Gastrocnemius medialis (tissue), 4 donors: ENCODE data around the gene KIF21B. TPM values are rescaled to one million over a fixed set of nuclear protein-coding genes. Genes with fewer than 3 reads are reported as not detected.

Source experiments
- ATAC-seq, 2 donors: fragments of 150-250 bp; one replicate each; pipeline ENCODE4 v1.9.1; 2016
- DNase-seq, 2 donors: peaks; one replicate each; pipeline ENCODE4 v3.0.0-alpha.2; 2019
- H3K27ac ChIP-seq, 4 donors: fragments of 200-600 bp; sonication (generic); 1 replicate in 1 of 4; 2 replicates in 3 of 4; pipeline ENCODE4 v1.5.1; 2016 to 2018; ENCODE audit warnings: mild to moderate bottlenecking in 2 of 4, moderate library complexity in 1 of 4
- H3K27me3 ChIP-seq, 3 donors: fragments of 200-600 bp; sonication (generic) in 2 of 3; 1 replicate in 1 of 3; 2 replicates in 2 of 3; pipeline versions ENCODE4 v1.5.1 to v1.6.0; 2016 to 2019; ENCODE audit warnings: mild to moderate bottlenecking in 1 of 3, moderate library complexity in 1 of 3
- H3K36me3 ChIP-seq, 2 donors: fragments of 200-600 bp; sonication (generic) in 1 of 2; one replicate each; pipeline ENCODE4 v1.5.1; 2017 to 2018
- H3K4me1 ChIP-seq, 2 donors: fragments of 200-600 bp; sonication (generic) in 1 of 2; one replicate each; pipeline ENCODE4 v1.5.1; 2016 to 2017; ENCODE audit warnings: mild to moderate bottlenecking in 2 of 2
- H3K4me3 ChIP-seq, 4 donors: fragments of 200-600 bp; sonication (generic) in 3 of 4; 1 replicate in 1 of 4; 2 replicates in 3 of 4; pipeline ENCODE4 v1.5.1; 2016 to 2019; ENCODE audit warnings: mild to moderate bottlenecking in 2 of 4
- H3K9me3 ChIP-seq, 3 donors: fragments of 200-600 bp; sonication (generic) in 2 of 3; 1 replicate in 1 of 3; 2 replicates in 2 of 3; pipeline ENCODE4 v1.5.1; 2016 to 2019
- CTCF ChIP-seq, 5 experiments: fragments of 450-650 bp in 3 of 5; fragments of 200-600 bp in 2 of 5; sonication (generic) in 2 of 5; IDR thresholded peaks in 4 of 5; conservative IDR thresholded peaks in 1 of 5; 1 replicate in 4 of 5; 2 replicates in 1 of 5; pipeline ENCODE4 v1.5.1; 2016 to 2019; ENCODE audit warnings: antibody characterized with exemption in 5 of 5, mild to moderate bottlenecking in 3 of 5, moderate library complexity in 3 of 5
- POLR2A ChIP-seq, 2 donors: fragments of 450-650 bp; IDR thresholded peaks; one replicate each; pipeline ENCODE4 v1.6.1; 2017; ENCODE audit warnings: antibody characterized with exemption in 2 of 2, mild to moderate bottlenecking in 2 of 2, moderate library complexity in 2 of 2
- in situ Hi-C, 4 donors: fragments of 200-750 bp; cut with MboI; loops; one replicate each; pipeline versions ENCODE4 v1.15.0 to v1.8.0; 2017; ENCODE audit warnings: low sequenced_read_pairs in 4 of 4
- intact Hi-C: fragments of 100-400 bp; cut with DNase I; formaldehyde crosslinking; loops from one replicate; pipeline ENCODE4 v1.15.1; 2023; ENCODE audit warnings: low total_unique reads
- total RNA-seq, 4 donors: library from RNA; depleted of rRNA; stranded (reverse); fragments of >200 nt; gene quantifications; one replicate each; pipeline versions ENCODE4 v1.1.0 to v1.2.3, GENCODE V29; 2016

KIF21B gene
- total RNA-seq, 4 donors from 2014 or later = 0.23 to 0.49 (median 0.36) TPM

GRCh38 chr1:201014816-201015200 lies 8.7 kb downstream of the KIF21B start:
- in situ Hi-C loops = no loop called here
- intact Hi-C loops = no loop called here

GRCh38 chr1:201013991-201014815 lies 9.3 kb downstream of the KIF21B start:
- intact Hi-C loops = no loop called here
- DNase-seq (no peak), ATAC-seq (no peak)
- Histone ChIP-seq H3K27ac (no peak overlapping the region), H3K36me3 (no peaks in the 10 kb centered on the region), H3K27me3 (peaks cover 0 to 7% (median 0%) of the 10 kb centered on the region in 3 donors), H3K9me3 (no peaks in the 10 kb centered on the region), H3K4me1 (peaks cover 11 to 18% of the 10 kb centered on the region in 2 donors), H3K4me3 (no peak overlapping the region)
- TF ChIP-seq POLR2A (IDR thresholded peaks at IDR 0.05) (no peak), CTCF (IDR thresholded peaks at IDR 0.05 in 4 of 5, conservative IDR thresholded peaks at IDR 0.05 in 1 of 5) (no peak)
- in situ Hi-C loops = no loop called here

More at GRCh38 chr1:201014816-201015200, 8.7 kb downstream of the KIF21B start:
- Histone ChIP-seq H3K9me3 (no peaks in the 10 kb centered on the region), H3K27me3 (peaks cover 0 to 7% (median 0%) of the 10 kb centered on the region in 3 donors), H3K4me3 (no peak overlapping the region), H3K36me3 (no peaks in the 10 kb centered on the region), H3K27ac (no peak overlapping the region), H3K4me1 (peaks cover 11 to 18% of the 10 kb centered on the region in 2 donors)
- no peak for DNase-seq
- no peak for ATAC-seq
- TF ChIP-seq POLR2A (IDR thresholded peaks at IDR 0.05) = no peak
- TF ChIP-seq CTCF (IDR thresholded peaks at IDR 0.05 in 4 of 5, conservative IDR thresholded peaks at IDR 0.05 in 1 of 5) = no peak

DNA sequence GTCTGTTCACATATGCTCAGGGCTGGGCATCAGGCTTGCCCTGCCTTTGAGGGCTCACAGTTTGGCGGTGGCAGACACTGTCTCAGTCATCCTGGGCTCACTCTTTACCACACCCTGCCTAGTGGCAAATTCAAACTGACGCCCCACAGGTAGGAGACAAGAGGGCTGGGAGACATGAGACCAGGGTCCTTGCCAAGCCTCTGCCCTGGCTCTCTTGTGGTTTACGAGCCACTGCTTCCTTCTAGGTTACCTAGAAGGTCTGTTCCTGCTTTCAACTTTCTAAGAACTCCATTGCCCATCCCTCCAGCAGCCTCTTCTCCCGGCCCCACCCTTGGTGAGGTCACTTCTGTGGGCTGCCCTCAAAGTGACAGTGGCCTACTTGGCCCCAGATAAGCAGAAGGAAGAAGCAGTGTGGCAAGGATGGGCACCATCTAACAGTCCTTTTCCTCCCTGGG lies 10.5 kb downstream of the KIF21B start:
- ATAC-seq (no peak), DNase-seq (no peak)
- H3K27ac ChIP-seq = no peak overlapping the region
- intact Hi-C loops = no loop called here
- in situ Hi-C loops = no loop called here
- H3K9me3 ChIP-seq = no peaks in the 10 kb centered on the region
- no peaks in the 10 kb centered on the region for H3K36me3 ChIP-seq
- TF ChIP-seq POLR2A (IDR thresholded peaks at IDR 0.05) (no peak), CTCF (IDR thresholded peaks at IDR 0.05 in 4 of 5, conservative IDR thresholded peaks at IDR 0.05 in 1 of 5) (no peak)
- H3K4me1 ChIP-seq = peaks cover 11 to 18% of the 10 kb centered on the region in 2 donors
- H3K27me3 ChIP-seq = peaks cover 0 to 7% (median 0%) of the 10 kb centered on the region in 3 donors
- H3K4me3 ChIP-seq = no peak overlapping the region

DNA sequence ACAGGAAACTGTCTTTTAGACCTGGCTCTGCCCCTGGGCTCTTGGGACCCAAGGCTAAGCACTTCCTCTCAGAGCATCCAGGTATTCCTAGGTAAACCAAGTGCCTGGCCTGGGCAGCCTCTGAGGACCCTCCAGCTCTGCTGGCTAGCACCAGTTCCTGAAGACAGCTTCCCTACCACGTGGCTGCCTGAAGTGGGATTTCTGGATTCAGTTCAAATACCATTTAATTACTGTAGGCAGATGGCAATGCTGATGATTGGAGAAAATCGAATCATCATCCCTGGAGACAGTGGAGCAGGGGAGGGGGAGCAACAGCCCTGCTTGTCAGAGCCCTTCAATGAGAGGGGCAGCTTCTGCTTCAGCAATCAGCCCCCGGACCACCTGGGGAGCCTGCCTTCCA lies 11.9 kb downstream of the KIF21B start:
- Histone ChIP-seq H3K9me3 (no peaks in the 10 kb centered on the region), H3K27me3 (peaks cover 0 to 7% (median 0%) of the 10 kb centered on the region in 3 donors), H3K4me1 (peaks cover 11 to 17% of the 10 kb centered on the region in 2 donors), H3K36me3 (no peaks in the 10 kb centered on the region), H3K27ac (no peak overlapping the region), H3K4me3 (no peak overlapping the region)
- no peak for DNase-seq
- in situ Hi-C loops (no loop called here), intact Hi-C loops (no loop called here)
- TF ChIP-seq POLR2A (IDR thresholded peaks at IDR 0.05) = no peak
- no peak for TF ChIP-seq CTCF (IDR thresholded peaks at IDR 0.05 in 4 of 5, conservative IDR thresholded peaks at IDR 0.05 in 1 of 5)
- no peak for ATAC-seq
